OCI-LY7 (cell line): Measurements from ENCODE around the gene AATF. TPM values are rescaled to one million over a fixed set of nuclear protein-coding genes. Genes with fewer than 3 reads are reported as not detected.

Experiments
- BruUV-seq: library from RNA; stranded (reverse); fragments of 400-500 nt; replicated peaks from 2 replicates; lab custom pipeline; 2021; lab: Mats Ljungman, UMichigan
- CTCF ChIA-PET: fragments of 300-600 bp; sonication (Branson Sonifier 250); formaldehyde crosslinking; loops from one replicate; lab custom pipeline; 2022; ENCODE audit warnings: antibody characterized with exemption; ENCODE audit not compliant: unreplicated experiment; lab: Charles Lee
- POLR2A ChIA-PET: fragments of 300-600 bp; sonication (Branson Sonifier 250); formaldehyde crosslinking; loops from one replicate; lab custom pipeline; 2022; ENCODE audit warnings: antibody characterized with exemption; lab: Charles Lee
- DNase-seq: peaks from one replicate; pipeline ENCODE4 v3.0.0-alpha.2; 2015; ENCODE audit warnings: low spot score
- H2AFZ ChIP-seq: fragments of 200-600 bp; sonication (generic), shearing (Covaris generic); 2 replicates; pipeline ENCODE4 v1.6.1; 2014; ENCODE audit warnings: mild to moderate bottlenecking, antibody characterized with exemption, low read length, moderate library complexity
- H3K27ac ChIP-seq: fragments of 200-600 bp; sonication (generic); 2 replicates; pipeline ENCODE4 v1.5.1; 2014; ENCODE audit warnings: mixed run types, low read depth, mild to moderate bottlenecking, moderate library complexity, low read length, inconsistent platforms; ENCODE audit not compliant: poor library complexity, severe bottlenecking
- H3K36me3 ChIP-seq: fragments of 200-600 bp; sonication (generic); 2 replicates; pipeline ENCODE4 v1.6.1; 2014; ENCODE audit warnings: mild to moderate bottlenecking, antibody characterized with exemption, low read length, moderate library complexity, mixed read lengths; ENCODE audit not compliant: insufficient read depth
- H3K4me1 ChIP-seq: fragments of 200-600 bp; sonication (generic); 2 replicates; pipeline ENCODE4 v1.5.1; 2014; ENCODE audit warnings: mild to moderate bottlenecking, low read length; ENCODE audit not compliant: insufficient read depth, poor library complexity, severe bottlenecking
- H3K4me2 ChIP-seq: fragments of 200-600 bp; sonication (generic); 2 replicates; pipeline ENCODE4 v1.6.1; 2014; ENCODE audit warnings: mild to moderate bottlenecking, low read length
- H3K4me3 ChIP-seq: fragments of 200-600 bp; sonication (generic); 2 replicates; pipeline ENCODE4 v1.5.1; 2014; ENCODE audit warnings: mild to moderate bottlenecking, low read depth, low read length; ENCODE audit not compliant: poor library complexity, severe bottlenecking
- H3K79me2 ChIP-seq: fragments of 200-600 bp; sonication (generic); 2 replicates; pipeline ENCODE4 v1.6.1; 2016; ENCODE audit warnings: low read depth, mild to moderate bottlenecking, low read length, moderate library complexity, mixed read lengths; ENCODE audit not compliant: insufficient read depth
- H3K9me2 ChIP-seq: fragments of 200-600 bp; sonication (generic); 2 replicates; pipeline ENCODE4 v1.6.1; 2016; ENCODE audit warnings: mild to moderate bottlenecking, low read length, mixed read lengths; ENCODE audit not compliant: insufficient read depth
- H3K9me3 ChIP-seq: fragments of 200-600 bp; sonication (generic); 2 replicates; pipeline ENCODE4 v1.6.1; 2014; ENCODE audit warnings: mild to moderate bottlenecking, mixed run types, low read length, mixed read lengths
- H4K20me1 ChIP-seq: fragments of 200-600 bp; sonication (generic); 2 replicates; pipeline ENCODE4 v1.6.1; 2014; ENCODE audit warnings: mild to moderate bottlenecking, antibody characterized with exemption, low read length, moderate library complexity, mixed read lengths; ENCODE audit not compliant: insufficient read depth
- CTCF ChIP-seq: fragments of 200-600 bp; sonication (generic); conservative IDR thresholded peaks from 2 replicates; pipeline ENCODE4 v1.5.1; 2014; ENCODE audit warnings: mild to moderate bottlenecking, antibody characterized with exemption, low read length, moderate library complexity, mixed read lengths
- EZH2phosphoT487 ChIP-seq: fragments of 200-600 bp; sonication (generic); IDR thresholded peaks from 2 replicates; pipeline ENCODE4 v1.6.1; 2018; ENCODE audit warnings: low read depth, borderline replicate concordance, mild to moderate bottlenecking, mixed run types, antibody characterized with exemption, low read length, moderate library complexity, mixed read lengths
- intact Hi-C: fragments of 100-400 bp; cut with micrococcal nuclease; formaldehyde crosslinking; loops from one replicate; pipeline ENCODE4 v1.10.0; 2022; ENCODE audit not compliant: unreplicated experiment
- total RNA-seq, 2 experiments: library from RNA; depleted of rRNA in 1 of 2; stranded (reverse); fragments of >200 nt in 1 of 2; shearing (Covaris generic) in 1 of 2; gene quantifications; 2 replicates each; pipeline ENCODE4 v1.2.3, GENCODE V29; 2014 to 2022

The AATF gene
- total RNA-seq, 2 experiments from 2014 or later = 83.5 to 94.3 TPM

DNA sequence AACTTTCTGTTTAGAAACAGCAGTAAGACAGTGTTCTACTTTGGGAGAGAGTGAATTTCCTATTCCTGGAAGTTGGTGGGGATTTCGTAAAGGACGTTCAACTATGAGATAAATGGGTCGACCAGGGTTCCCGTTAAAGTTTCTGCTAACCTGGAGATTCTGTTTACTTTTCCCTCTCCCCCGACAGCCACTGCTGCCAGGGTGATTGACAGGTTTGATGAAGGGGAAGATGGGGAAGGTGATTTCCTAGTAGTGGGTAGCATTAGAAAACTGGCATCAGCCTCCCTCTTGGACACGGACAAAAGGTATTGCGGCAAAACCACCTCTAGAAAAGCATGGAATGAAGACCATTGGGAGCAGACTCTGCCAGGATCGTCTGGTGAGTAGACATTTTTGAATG is 1.3 kb downstream of the AATF start:
- Histone ChIP-seq H3K36me3 (peaks cover 51% of the 10 kb centered on the region), H3K79me2 (peaks cover 35% of the 10 kb centered on the region), H3K4me1 (peaks cover 24% of the 10 kb centered on the region), H3K4me2 (peak overlapping the region; percentile 93), H3K9me3 (no peaks in the 10 kb centered on the region), H3K9me2 (no peaks in the 10 kb centered on the region), H4K20me1 (peaks cover 33% of the 10 kb centered on the region; the same call in 1 of the 2 replicates), H2AFZ (no peak overlapping the region), H3K27ac (no peak overlapping the region), H3K4me3 (peak overlapping the region; percentile 91)
- POLR2A ChIA-PET = no interaction called here
- intact Hi-C loops = no loop called here
- BruUV-seq = no TSS peak
- DNase-seq = no peak
- CTCF ChIA-PET = no interaction called here
- TF ChIP-seq EZH2phosphoT487 (no peak), CTCF (no peak)

DNA sequence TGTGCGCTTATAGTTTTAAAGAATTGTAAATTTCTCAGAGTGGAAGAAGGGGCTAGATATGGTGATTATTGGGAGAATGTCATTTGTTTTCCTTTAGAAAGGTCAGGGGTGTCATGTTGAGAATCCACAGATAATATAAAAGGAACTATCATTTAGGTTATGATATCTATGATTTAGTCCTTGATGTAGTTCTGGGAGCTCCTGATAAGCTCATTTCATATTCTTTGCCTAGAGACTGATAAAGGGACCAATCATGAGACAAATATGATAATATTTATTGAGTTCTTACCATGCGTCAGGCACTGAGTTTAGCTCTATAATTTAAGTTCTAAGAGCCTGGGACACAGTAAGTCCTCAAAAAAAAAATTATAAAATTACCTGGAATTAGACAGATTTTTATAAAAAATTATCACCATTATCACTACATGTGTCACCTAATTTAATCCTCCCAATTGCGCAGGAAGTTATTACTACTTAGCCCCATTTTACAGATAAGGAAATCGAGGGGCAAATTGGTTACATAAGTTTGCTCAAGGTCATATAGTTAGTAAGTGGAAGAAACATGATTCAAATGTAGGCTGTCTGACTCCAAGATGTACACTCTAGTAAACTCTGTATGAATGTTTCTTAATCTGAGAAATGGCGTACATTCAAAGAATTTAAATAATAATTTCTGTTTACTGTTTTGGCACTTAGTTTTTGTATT is 2.5 kb downstream of the AATF start:
- no peaks in the 10 kb centered on the region for H3K9me3 ChIP-seq
- intact Hi-C loops = no loop called here
- peaks cover 24% of the 10 kb centered on the region for H3K4me1 ChIP-seq
- peaks cover 33% of the 10 kb centered on the region; the same call in 1 of the 2 replicates for H4K20me1 ChIP-seq
- peaks cover 40% of the 10 kb centered on the region for H3K79me2 ChIP-seq
- peak overlapping the region; percentile 91 for H3K4me3 ChIP-seq
- H2AFZ ChIP-seq = no peak overlapping the region
- BruUV-seq = TSS peak; percentile 25
- DNase-seq = no peak
- ChIA-PET POLR2A (no interaction called here), CTCF (no interaction called here)
- H3K4me2 ChIP-seq = peak overlapping the region; percentile 93
- H3K9me2 ChIP-seq = no peaks in the 10 kb centered on the region
- H3K36me3 ChIP-seq = peaks cover 63% of the 10 kb centered on the region
- no peak overlapping the region for H3K27ac ChIP-seq
- TF ChIP-seq CTCF = no peak
- no peak for TF ChIP-seq EZH2phosphoT487

DNA sequence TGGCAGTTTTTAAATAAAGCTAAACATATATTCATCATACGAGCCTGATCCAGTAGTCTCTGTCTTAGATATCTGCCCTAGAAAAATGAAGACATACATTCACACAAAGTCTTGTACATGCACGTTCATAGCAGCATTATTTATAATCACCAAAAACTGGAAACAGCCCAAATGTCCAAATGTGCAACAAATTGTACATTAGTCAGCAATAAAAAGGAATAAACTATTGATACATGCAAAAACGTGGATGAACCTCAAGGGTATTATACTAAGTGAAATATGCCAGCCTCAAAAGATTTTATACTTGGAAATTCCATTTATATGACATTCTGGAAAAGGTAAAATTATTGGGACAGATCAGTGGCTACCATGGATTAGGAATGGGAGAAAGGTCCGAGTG is 22.8 kb downstream of the AATF start:
- no peak overlapping the region for H3K4me3 ChIP-seq
- ChIA-PET POLR2A (interaction anchor here (0.9 kb wide), 1 partner anchor 61 kb away, joined by 4 read pairs; no protein-coding TSS in a partner anchor), CTCF (no interaction called here)
- no peaks in the 10 kb centered on the region for H3K9me3 ChIP-seq
- no peak overlapping the region for H3K27ac ChIP-seq
- H2AFZ ChIP-seq = no peak overlapping the region
- peaks cover 91% of the 10 kb centered on the region for H3K79me2 ChIP-seq
- peaks cover 24% of the 10 kb centered on the region for H4K20me1 ChIP-seq
- no peaks in the 10 kb centered on the region for H3K9me2 ChIP-seq
- no TSS peak for BruUV-seq
- H3K4me1 ChIP-seq = no peaks in the 10 kb centered on the region
- peaks cover 73% of the 10 kb centered on the region for H3K36me3 ChIP-seq
- TF ChIP-seq CTCF = no peak
- TF ChIP-seq EZH2phosphoT487 = no peak
- intact Hi-C loops = no loop called here
- no peak for DNase-seq
- no peak overlapping the region for H3K4me2 ChIP-seq
